HG02798 (cell line): ENCODE results near the gene RNF183.
"Not testable (repeated sequence)": the region's sequence is repeated elsewhere in the genome, so short reads cannot be mapped to it uniquely, and the experiment has no call there.

ENCODE experiments used
- ATAC-seq: cut with Tn5 transposase; IDR thresholded peaks from one replicate; pipeline ENCODE4 v1.9.1; 2021; ENCODE audit warnings: mild to moderate bottlenecking; ENCODE audit not compliant: unreplicated experiment, poor library complexity

The RNF183 gene

DNA sequence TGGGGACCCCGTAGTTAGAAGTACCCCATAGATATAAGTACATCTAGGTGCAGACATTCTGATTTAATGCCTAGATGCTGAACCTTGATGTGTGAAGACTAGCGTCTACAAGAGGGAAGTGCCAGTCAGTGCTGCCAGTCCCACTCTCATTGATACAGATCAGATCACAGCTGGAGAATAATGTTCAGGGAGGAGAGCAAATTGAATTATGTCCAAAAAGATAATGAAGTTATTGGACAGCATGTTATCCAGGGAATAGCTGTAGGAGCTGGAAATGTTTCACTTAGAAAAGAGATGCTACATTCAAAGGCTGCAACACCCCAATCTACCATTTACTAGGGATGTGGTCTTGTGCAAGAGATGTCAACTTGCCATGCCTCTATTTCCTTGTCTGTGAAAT, 15.9 kb upstream of the RNF183 start:
- ATAC-seq: no peak

DNA sequence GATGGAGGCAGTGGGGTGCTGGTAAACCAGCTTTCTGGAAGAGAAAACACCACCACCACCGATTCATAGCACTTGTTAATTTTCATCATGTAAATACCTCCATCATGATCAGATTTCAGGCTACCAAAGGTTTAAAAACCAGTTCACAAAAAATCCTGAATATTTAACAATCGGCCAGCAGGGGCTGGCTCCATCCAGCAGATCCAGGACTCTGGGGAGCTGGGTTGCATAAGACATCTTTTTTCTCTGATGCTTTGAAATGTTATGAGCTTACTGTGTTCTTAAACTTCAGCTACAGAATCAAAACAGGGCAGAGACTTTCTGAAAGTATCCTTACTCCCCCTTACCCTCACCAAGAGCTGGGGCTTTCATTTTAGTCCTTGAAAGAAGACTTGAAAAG, 14.6 kb upstream of the RNF183 start:
- ATAC-seq: no peak

DNA sequence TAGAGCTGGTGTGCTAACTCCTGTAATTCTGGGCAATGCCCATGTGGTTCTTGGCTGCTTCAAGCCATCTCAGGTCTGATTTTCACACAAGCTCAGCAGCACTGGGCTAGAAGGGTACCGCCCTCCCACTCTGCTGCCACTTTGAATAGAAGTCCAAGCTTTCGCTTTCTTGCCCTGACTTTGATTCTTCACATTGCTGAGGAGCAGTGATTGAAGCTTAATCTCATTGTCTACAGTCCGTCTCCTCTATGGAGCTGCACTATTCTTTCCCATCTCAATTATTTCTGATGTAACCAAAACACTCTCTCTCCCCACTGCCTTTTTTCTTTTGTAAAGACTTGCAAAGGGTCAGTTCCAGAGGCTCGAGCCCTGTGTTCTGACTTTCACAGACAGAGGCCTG, 12.9 kb upstream of the RNF183 start:
- no peak for ATAC-seq

DNA sequence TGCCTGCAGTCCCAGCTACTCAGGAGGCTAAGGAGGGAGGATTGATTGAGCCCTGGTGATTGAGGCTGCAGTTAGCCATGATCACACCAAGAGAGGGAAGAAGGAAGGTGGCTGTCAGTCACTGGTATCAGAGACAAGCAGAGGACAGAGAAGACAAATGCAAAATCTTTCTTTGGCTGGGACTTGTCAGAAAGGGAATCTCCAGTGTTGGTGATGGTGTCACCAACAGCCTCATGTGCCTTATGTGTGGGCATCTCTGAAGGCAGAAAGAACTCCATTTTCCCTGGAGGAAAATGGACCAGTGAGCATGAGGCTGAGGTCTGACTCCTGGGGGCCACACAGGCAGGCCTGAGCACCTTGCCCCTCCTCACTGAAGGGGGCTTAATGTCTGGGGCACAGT, 12.1 kb upstream of the RNF183 start:
- no peak for ATAC-seq

DNA sequence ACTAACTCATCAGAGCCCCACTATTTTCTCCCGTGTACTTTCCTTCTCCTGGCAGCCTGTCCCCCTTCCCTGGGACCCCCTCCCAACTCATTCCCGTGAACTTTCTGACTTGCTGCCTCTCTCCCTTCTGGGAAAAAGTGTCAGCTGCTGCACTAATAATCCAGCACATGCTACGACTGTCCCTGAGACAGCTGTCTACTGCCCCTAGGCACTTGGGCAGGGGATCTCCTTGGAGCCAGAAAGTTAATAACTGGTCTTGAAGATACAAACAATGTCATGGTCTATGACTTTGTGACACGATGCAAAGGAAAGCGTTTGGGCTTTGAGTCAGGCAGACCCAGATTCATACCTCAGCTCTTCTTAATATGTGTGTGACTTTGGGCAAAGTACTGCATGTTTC, 10.1 kb upstream of the RNF183 start:
- no peak for ATAC-seq

DNA sequence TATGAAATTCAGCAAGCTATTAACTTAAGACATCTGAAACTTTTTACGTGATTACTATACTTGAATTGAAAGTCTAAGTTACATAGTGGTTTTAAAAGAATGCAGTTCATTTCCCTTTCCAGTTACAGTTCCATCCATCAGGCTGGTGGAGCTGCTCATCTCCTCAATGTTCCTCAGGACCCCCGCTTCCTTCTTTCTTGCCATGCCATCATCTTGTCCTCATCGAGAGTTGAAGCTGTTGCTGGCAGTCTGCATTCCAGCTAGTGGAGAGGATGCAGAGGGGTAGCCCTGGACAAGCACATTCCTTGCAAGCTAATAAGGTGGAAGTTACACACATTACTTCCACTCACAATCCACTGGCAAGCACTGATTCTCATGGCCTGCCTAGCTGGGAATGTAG, 8.8 kb upstream of the RNF183 start:
- ATAC-seq: no peak

DNA sequence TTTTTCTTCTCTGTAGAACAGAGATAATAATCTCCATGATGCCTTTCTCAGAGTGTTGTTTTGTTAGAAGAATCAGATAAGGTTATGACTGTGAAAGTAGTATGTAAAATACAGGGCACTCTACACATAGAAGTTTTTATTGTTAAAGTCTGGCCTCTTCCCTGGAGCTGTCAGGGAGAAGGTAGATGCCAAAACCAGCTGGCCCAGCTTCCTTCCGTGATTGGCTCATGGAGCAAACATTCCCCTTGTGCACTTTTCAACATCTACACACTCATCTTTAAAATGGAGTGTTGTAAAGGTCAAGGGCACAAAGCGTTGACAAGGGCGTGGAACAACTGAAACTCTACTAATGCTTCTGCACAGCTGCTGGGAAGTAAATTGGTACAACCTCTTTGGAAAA, 7.4 kb upstream of the RNF183 start:
- no peak for ATAC-seq

DNA sequence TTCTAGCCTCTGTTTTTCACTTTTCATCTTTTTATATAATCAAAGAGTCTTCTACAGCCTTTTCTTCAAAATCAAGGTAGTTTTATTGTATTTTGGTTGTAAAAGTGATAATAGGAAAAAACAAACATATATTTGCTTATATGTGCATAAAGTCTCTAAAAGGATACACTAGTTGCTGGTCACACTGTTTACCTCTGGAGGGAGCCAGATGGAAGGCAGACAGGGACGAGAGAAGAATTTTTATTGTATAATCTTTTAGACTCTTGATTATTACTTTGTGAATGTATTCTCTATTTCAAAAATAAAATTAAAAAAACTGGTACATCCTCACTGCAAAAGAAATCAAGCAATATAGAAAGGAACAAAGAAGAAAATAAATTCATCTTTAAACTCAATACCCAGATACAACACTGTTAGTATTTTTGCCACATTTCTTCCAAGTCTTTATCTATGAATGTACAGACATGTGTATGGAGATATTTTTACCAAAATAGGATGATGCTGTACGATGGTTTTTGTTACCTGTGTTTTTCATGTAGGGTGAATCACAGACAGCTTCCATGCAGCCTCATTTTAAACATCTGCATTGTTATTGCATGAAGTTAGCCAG, 6.1 kb upstream of the RNF183 start:
- ATAC-seq: no peak

DNA sequence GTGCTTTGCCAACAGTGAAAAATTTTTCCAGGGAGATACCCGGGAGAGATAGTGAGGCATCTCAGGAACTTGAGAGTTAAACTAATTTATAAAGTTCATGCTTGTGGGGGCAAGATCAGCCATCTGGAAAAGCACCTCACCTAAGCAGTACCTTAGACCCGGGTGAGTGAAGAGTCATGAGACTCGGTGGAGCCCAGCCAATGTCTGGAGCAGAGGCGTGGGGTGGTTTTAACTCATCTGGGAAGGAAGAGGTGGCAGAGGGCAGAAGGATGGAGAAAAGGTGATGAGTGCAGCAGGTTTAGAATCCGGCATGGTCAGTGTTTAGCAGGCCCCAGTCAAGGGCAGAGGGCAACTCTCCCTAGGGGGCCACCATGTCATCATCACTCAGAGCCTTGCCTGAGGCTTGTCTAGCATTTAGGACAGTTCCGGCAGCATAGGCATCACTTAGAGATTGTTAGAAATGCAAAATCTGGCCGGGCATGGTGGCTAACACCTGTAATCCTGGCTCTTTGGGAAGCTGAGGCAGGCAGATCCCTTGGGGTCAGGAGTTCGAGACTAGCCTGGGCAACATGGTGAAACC, 4.3 kb upstream of the RNF183 start:
- ATAC-seq: no peak

DNA sequence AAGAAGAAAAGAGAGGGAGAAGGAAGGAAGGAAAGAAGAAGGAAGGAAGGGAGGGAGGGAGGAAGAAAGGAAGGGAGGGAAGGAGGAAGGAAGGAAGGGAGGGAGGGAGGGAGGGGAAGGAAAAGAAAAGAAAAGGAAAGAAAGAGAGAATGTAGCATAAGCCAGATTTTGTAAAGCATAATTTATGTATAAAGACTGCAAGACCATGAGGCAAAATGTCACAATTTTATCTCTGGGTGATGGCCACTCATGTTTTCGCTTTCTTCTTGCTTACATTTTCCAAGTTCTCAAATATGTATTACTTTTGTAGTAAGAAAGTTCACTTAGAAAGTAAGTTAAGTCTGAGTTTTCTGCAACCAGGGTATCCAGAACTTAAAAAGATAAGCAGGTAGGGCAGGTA, 3.4 kb upstream of the RNF183 start:
- ATAC-seq: no peak

DNA sequence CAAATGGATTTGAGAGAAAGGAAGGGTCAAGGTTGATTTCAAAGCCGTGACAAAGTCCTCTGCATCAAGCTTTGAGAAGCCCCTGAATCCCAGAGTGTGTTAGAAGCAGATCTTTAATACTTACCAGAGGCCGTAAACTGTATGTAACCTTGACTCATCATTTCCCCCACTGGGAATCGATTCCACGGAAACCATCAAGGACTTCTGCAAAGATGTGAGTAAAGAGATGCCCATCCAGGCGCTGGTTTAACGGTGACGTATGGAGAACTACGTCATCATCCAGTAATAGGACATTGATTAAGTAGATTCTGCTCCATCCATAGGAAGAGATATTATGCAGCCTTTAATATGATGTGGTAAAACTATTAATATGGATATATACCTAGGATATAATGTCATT, 1.6 kb downstream of the RNF183 start:
- ATAC-seq: no peak

DNA sequence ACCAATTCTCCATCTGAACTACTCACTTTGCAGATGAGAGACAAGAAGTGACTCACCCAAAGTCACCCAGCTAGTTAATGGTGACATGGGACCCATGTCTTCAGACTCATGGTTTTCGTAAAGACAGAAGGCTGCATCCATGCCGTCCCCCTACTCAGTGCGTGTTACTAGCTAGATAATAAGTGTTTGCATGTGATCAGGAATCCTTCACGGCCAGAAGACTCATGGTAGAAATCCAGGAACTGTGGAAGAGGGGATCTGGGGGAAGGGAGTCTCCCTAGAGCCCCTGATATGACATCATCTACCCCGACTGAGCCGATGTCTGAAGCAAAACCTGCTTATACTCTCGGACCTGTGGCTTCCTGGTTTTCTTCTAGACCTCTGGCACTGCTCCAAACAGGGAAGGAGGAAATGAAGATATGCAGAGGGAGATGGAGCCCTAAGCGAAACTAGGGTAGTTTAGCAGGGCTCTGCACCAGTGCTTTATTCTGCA, 3.3 kb downstream of the RNF183 start:
- ATAC-seq: no peak

DNA sequence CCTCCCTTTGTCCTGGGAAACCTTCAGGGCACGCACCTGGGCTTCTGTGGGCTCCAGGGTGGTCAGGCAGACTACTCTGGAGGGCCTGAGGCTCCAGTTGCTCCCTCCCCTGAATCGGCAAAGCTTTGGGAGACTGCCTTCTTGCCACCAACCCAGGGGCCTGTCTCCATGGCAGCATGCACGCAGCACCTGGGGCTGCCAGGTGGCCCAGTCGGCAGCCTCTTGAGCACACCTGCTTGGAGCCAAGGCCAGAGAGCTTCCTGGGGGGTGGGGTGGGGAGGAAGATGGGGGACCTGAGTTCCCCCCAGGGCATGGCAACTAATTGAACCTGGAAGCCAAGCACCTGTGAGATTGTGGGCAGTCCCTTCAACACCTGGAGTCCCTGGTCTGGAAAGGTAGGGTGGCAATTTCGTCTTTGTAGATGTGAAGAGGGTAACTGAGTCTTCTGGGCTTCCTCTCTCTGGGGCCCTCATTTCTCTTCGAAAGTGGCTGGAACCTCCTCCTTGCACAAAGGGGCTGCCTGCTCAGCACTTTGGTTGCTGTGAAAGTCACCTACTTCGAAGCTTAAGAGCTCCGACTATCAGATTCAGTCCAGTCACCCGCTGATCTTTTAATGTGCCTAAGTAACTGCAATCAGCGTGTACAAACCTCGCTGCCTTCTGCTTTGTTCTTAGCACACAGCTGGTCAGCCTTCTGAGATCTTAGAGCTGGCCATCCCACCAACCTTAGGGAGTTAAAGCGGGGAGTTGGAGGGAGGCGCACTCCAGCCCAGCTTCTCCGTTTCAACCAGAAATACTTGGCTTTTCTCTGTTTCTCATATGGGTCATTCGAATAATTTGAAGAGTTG, 4.0 kb downstream of the RNF183 start:
- ATAC-seq: no peak

DNA sequence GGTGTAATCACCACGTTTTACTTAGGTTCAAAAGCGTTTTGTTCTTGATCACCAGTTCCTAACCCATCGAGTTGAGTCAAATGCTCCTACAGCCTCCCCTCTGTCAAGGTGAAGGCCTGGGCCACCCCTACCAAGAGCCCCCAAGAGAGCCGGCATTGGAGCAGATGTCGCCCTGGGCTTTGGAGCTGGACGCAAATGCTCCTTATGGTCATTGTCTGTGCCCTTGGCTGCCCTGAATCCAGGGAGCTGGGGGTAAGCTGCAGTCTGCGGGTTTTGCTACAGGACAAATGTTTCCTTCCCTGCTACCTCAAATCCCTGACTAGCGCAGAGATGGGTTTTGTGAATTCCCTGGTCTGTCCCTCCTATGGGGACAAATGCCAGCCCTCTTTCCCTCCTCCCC, 4.9 kb downstream of the RNF183 start:
- no peak for ATAC-seq

DNA sequence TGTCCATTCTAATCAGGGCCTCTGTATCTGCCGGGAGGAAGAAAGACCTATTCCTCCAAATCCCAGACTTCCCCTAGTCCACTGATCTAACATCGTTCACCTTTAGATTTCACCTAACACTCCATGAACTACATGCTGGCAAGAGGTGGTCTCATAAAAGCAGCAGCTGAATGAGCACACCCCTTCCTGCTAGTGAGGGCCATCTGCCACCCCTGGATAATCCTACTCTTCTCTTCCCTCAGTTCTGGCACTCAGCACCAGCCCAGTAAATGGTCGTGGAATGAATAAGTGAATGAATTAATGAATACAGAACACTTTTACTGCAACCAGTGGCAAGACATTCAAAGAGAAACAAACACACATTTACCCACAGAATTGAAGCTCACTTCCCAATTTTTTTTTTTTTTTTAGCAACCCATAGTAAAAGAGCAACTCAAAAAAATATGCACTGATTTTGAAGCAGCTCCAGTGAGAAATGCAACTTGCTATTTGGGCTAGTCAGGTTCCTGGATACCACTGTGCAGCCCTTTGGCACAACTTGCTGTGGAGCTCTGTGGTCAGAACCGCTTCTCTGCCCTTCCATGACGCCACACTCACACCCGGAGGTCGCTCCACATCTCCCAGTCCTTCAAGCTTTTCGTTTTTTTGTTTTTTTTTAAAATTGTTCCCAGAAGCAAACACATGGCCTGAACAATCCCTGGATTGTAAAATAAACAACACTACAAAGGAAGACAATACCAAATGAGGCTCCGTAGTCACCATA, 6.2 kb downstream of the RNF183 start:
- ATAC-seq: no peak

DNA sequence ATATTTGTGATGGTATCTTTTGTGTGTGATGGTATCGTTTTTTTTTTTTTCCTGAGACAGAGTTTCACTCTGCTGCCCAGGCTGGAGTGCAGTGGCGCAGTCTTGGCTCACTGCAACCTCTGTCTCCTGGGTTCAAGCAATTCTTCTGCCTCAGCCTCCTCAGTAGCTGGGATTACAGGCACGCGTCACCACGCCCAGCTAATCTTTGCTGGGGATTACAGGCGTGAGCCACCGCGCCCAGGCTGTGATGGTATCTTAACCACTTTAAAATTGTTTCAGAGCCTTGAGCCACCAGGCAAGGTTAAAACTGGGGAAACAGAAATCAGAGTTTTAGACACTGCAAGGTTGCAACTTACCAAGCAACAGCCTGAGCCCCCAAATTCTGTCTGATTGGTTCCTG, 6.9 kb downstream of the RNF183 start:
- not testable (repeated sequence) for ATAC-seq

DNA sequence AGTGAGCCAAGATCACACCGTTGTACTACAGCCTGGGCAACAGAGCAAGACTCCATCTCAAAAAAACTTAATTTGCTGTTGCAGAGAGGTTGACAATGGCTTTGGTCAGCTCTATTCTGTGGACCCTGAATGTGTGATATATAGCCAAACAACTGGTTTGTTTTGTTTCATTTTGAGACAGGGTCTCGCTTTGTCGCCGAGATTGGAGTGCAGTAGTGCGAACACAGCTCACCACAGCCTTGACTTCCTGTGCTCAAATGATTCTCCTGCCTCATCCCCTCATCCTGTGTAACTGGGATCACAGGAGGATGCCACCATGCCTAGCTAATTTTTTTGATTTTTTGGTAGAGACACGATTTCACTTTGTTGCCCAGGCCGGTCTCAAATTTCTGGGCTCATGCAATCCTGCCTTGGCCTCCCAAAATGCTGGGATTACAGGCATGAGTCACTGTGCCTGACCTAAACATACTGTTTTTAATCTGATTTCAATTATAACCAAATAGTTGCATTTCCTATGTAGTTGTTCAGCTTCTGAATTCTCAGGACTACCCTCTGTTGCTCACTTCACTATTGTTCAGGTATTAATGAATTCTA, 9.8 kb downstream of the RNF183 start:
- ATAC-seq: no peak

DNA sequence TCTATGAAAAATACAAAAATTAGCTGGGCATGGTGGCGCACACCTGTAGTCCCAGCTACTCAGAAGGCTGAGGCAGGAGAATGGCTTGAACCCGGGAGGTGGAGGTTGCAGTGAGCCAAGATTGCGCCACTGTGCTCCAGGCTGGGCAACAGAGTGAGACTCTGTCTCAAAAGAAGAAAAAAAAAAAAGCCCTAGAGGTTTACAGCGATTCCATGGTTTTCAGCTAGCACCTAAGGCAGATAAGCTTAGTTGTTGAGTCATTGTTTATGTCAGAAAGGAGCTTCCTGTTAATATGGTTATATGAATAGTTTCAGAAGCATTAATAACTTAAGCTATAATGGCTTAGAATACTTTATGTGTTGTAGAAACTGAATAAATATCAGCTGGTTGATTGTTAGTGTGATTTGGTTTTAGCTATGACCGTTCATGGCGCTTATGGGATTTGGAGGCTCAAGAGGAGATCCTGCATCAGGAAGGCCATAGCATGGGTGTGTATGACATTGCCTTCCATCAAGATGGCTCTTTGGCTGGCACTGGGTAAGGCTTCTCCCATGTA, 13.0 kb downstream of the RNF183 start:
- no peak for ATAC-seq

DNA sequence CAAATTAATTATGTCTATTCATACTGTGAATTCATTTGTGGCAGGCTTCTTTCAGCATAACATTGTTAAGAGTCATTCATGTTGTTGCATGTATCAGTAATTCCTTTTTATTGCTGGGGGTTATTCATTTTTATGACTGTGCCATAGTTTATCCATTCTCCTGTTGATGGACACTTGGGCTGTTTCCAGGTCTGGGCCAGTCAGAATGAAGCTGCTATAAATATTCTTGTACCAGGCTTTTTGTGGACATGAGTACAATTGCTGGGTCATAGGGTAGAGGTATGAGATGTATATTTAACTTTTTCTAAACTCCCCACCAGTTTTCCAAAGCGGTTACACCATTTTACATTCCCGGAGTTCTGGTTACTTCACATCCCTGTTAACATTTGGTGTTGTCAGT, 14.1 kb downstream of the RNF183 start:
- ATAC-seq: no peak

DNA sequence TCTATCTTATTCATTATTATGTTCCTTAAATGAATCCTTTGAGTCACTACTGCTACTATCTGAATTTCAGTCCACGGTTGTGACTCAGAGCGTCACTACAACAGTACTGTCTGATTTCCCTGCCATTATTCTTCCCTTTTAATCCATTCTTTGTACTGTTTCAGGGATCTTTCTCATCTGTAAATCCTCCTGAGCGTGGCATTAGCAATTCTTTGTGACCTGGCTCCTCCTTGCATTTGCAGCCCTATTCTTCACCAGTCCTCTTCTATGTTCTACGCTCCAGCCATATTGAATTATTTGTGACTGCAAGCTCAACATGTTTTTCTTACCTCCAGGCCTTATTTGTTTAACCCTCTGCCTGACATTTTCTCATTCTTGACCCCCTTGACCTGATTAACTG, 21.8 kb downstream of the RNF183 start:
- no peak for ATAC-seq
